ENCODE measurements around the gene DLGAP4. TPM values are rescaled to one million over a fixed set of nuclear protein-coding genes. Genes with fewer than 3 reads are reported as not detected.

Gene DLGAP4
- total RNA-seq, 1 experiment from 2014 or later = 80.3 TPM

DNA sequence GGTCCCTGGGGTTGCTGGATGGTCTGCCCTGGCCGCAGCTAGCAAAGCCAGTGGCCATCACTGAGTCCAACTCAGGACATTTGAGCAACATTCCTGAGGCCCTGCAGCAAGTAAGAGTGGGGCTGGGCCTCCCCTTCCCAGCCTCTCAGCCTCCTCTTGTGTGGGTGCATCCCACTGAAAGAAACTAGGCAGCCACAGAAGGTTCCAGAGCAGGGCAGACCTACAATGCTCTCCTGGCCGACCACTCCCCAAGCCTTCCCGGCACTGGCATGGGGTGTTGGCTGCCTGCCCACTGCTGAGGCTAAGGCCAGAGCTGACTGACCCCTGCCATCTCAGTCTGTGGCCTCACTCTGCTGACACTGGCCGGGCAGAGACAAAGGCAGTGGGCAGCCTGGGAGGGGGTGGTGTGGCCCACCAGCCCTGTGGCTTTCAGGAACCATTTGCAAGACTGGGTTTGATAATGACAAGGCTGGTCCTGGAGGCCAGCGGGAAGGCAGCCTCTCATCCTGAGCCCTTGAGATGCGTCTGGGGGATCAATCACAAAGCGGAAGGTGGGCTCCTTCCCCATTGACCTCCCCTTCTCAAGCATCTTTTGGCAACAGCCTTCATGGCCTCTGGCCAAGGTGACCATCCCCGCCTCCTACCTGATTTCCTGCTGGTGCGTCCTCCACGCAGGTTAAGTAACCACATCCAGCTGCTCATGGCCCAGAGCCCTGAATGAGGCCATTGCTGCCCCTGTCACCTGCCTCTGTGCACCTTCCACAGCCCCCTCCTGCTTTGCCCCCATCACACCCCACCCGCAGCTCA, 9.6 kb downstream of the DLGAP4 start:
- H3K27ac Mint-ChIP-seq (ENCODE audit: low read depth, unreplicated experiment) = no peak overlapping the region
- no TSS peak for BruUV-seq (replicated peaks)

DNA sequence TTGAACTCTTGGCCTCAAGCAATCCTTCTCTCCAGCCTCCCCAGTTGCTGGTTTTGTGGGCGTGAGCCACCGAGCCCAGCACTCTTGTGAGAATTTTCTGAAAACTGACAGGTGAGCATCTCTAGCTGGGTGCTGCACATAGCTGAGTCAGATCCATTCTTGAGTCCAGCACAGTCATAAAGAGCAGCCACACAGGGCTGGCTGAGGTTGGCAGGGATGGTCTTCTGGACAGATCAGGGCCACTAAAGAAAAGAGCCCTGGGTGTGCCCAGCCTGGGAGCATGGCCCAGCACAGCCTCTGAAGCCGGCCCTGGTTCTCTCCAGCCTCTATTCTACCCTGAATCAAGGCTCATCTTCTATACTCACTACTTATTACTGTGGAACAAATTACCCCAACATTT, 11.5 kb downstream of the DLGAP4 start:
- TF ChIP-seq, protein P1, sequence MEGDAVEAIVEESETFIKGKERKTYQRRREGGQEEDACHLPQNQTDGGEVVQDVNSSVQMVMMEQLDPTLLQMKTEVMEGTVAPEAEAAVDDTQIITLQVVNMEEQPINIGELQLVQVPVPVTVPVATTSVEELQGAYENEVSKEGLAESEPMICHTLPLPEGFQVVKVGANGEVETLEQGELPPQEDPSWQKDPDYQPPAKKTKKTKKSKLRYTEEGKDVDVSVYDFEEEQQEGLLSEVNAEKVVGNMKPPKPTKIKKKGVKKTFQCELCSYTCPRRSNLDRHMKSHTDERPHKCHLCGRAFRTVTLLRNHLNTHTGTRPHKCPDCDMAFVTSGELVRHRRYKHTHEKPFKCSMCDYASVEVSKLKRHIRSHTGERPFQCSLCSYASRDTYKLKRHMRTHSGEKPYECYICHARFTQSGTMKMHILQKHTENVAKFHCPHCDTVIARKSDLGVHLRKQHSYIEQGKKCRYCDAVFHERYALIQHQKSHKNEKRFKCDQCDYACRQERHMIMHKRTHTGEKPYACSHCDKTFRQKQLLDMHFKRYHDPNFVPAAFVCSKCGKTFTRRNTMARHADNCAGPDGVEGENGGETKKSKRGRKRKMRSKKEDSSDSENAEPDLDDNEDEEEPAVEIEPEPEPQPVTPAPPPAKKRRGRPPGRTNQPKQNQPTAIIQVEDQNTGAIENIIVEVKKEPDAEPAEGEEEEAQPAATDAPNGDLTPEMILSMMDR (IDR thresholded peaks at IDR 0.05; ENCODE audit: unreplicated experiment) = no peak
- no TSS peak for BruUV-seq (replicated peaks)
- Mint-ChIP-seq H3K4me1 (ENCODE audit: insufficient read depth, unreplicated experiment) (no peaks in the 10 kb centered on the region), H3K4me3 (ENCODE audit: unreplicated experiment) (no peak overlapping the region), H3K27me3 (ENCODE audit: insufficient read depth, unreplicated experiment) (peaks cover 62% of the 10 kb centered on the region), H3K27ac (ENCODE audit: low read depth, unreplicated experiment) (no peak overlapping the region), H3K9me3 (ENCODE audit: unreplicated experiment) (no peaks in the 10 kb centered on the region), H3K36me3 (ENCODE audit: insufficient read depth, unreplicated experiment) (peaks cover 4% of the 10 kb centered on the region)
- ChIA-PET POLR2A (interaction anchor here (0.7 to 0.8 kb wide), 2 partner anchors 25 to 37 kb away, joined by 3 read pairs; no protein-coding TSS in a partner anchor), CTCF (interaction anchor here (0.6 to 0.9 kb wide), 2 partner anchors 115 to 1922 kb away, joined by 3 to 5 read pairs; no protein-coding TSS in a partner anchor)
- intact Hi-C loops (cut with micrococcal nuclease) = no loop called here
- DNase-seq (ENCODE audit: unreplicated experiment) = no peak

More for the DNA sequence above, 9.6 kb downstream of the DLGAP4 start:
- ChIA-PET CTCF (no interaction called here), POLR2A (interaction anchor here (0.6 kb wide), 1 partner anchor 47 kb away, joined by 3 read pairs; no protein-coding TSS in a partner anchor)
- intact Hi-C loops (cut with micrococcal nuclease) = no loop called here
- Mint-ChIP-seq H3K36me3 (ENCODE audit: insufficient read depth, unreplicated experiment) (no peaks in the 10 kb centered on the region), H3K27me3 (ENCODE audit: insufficient read depth, unreplicated experiment) (peaks cover 54% of the 10 kb centered on the region), H3K9me3 (ENCODE audit: unreplicated experiment) (no peaks in the 10 kb centered on the region), H3K4me3 (ENCODE audit: unreplicated experiment) (no peak overlapping the region), H3K4me1 (ENCODE audit: insufficient read depth, unreplicated experiment) (no peaks in the 10 kb centered on the region)
- no peak for DNase-seq (ENCODE audit: unreplicated experiment)
- TF ChIP-seq, protein P1 (IDR thresholded peaks at IDR 0.05; ENCODE audit: unreplicated experiment) = no peak

DNA sequence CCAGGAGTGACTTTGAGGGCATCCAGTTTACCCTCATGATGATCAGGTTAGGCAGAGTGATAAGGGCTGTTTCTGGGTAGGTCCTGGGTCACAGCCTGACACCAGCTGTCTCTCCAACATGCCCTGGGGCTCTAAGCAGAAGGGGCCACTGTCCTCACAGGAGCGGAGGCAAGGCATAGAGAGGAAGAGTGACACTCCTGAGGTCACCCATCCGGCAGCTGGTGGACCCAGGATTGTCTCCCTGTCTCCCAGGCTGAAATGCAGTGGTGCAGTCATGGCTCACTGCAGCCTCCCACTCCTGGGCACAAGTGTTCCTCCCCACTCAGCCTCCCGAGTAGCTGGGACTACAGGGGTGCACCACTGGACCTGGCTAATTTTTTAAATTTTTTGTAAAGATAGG, 12.0 kb downstream of the DLGAP4 start:
- intact Hi-C loops (cut with micrococcal nuclease) = no loop called here
- CTCF ChIA-PET = interaction anchor here (0.6 kb wide), 2 partner anchors 109 to 1922 kb away, joined by 4 to 5 read pairs; no protein-coding TSS in a partner anchor
- H3K4me3 Mint-ChIP-seq (ENCODE audit: unreplicated experiment) = no peak overlapping the region
- TF ChIP-seq, protein P1 (IDR thresholded peaks at IDR 0.05; ENCODE audit: unreplicated experiment) = no peak
- no TSS peak for BruUV-seq (replicated peaks)
- POLR2A ChIA-PET = interaction anchor here (0.8 kb wide), 1 partner anchor 37 kb away, joined by 3 read pairs; no protein-coding TSS in a partner anchor
- no peak overlapping the region for H3K27ac Mint-ChIP-seq (ENCODE audit: low read depth, unreplicated experiment)
- DNase-seq (ENCODE audit: unreplicated experiment) = no peak
- H3K36me3 Mint-ChIP-seq (ENCODE audit: insufficient read depth, unreplicated experiment) = peaks cover 4% of the 10 kb centered on the region
- no peaks in the 10 kb centered on the region for H3K4me1 Mint-ChIP-seq (ENCODE audit: insufficient read depth, unreplicated experiment)
- H3K9me3 Mint-ChIP-seq (ENCODE audit: unreplicated experiment) = no peaks in the 10 kb centered on the region
- peaks cover 65% of the 10 kb centered on the region for H3K27me3 Mint-ChIP-seq (ENCODE audit: insufficient read depth, unreplicated experiment)

DNA sequence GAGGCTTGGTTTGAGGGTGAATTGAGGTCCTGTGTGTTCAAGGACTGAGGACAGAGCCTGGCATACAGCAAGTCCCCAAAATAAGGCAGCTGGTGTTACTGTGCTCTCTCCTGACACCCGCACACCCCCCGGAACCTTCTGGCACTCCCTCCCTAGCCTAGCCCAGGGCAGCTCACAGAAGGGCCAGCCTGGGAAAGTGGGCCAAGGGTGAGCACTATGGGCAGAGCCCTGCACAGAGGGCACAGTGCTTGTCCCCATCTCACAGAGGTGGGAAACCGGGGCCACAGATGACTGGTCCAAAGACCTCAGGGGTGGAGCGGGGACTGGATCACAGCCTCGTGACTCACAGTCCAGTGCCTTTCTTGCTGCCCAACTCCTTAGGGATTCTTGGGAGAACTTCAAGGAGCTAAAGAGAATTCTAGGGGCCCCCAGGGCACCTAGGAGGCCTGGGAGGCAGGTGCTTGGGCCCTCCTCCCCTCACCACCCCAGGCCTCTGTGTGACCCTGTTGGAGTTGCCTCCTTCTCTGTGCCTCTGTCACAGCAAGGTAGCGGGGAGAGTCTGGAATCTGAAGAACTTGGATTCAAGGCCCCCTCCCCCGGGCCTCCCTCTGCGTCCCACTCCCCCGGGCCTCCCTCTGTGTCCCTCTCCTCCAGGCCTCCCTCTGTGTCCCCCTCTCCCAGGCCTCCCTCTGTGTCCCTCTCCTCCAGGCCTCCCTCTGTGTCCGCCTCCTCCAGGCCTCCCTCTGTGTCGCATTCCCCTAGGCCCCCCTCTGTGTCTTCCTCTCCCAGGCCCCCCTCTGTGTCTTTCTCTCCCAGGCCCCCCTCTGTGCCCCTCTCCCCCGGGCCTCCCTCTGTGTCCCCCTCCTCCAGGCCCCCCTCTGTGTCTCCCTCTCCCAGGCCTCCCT, 13.5 kb downstream of the DLGAP4 start:
- Mint-ChIP-seq H3K4me1 (ENCODE audit: insufficient read depth, unreplicated experiment) (no peaks in the 10 kb centered on the region), H3K4me3 (ENCODE audit: unreplicated experiment) (no peak overlapping the region)

More for the DNA sequence above, 13.5 kb downstream of the DLGAP4 start:
- intact Hi-C loops (cut with micrococcal nuclease) = no loop called here
- no peak for DNase-seq (ENCODE audit: unreplicated experiment)
- CTCF ChIA-PET = no interaction called here
- no TSS peak for BruUV-seq (replicated peaks)
- TF ChIP-seq, protein P1 (IDR thresholded peaks at IDR 0.05; ENCODE audit: unreplicated experiment) = no peak
- Mint-ChIP-seq H3K36me3 (ENCODE audit: insufficient read depth, unreplicated experiment) (peaks cover 4% of the 10 kb centered on the region), H3K27ac (ENCODE audit: low read depth, unreplicated experiment) (no peak overlapping the region), H3K27me3 (ENCODE audit: insufficient read depth, unreplicated experiment) (peaks cover 72% of the 10 kb centered on the region), H3K9me3 (ENCODE audit: unreplicated experiment) (peaks cover 1% of the 10 kb centered on the region)
- POLR2A ChIA-PET = no interaction called here
